ENCODE data around the gene SIRPG. TPM values are rescaled to one million over a fixed set of nuclear protein-coding genes. Genes with fewer than 3 reads are reported as not detected.

Gene SIRPG
- total and polyA plus RNA-seq, 10 of the 15 experiments (the other 5 are each of a cell fraction or from before 2014, with no cell fraction given), result 1.1 to 13.0 (median 4.1) TPM

- TF ChIP-seq JUNB (IDR thresholded peaks at IDR 0.05), result peak; percentile 28; the same call in 1 of the 2 replicates
- no peak for TF ChIP-seq FOXK2 (IDR thresholded peaks at IDR 0.05)
- no peak for TF ChIP-seq NRF1 (conservative IDR thresholded peaks at IDR 0.05; ENCODE audit: low read depth, low read length)
- peak; percentile 84 for TF ChIP-seq EED (IDR thresholded peaks at IDR 0.05; ENCODE audit: low read depth)
- TF ChIP-seq NBN (IDR thresholded peaks at IDR 0.05), result no peak
- TF ChIP-seq SPI1 (IDR thresholded peaks at IDR 0.05; ENCODE audit: borderline replicate concordance, insufficient read depth, low read depth, low read length), result peak; percentile 63
- no peak for TF ChIP-seq KDM1A (IDR thresholded peaks at IDR 0.05; ENCODE audit: borderline replicate concordance)
- no peak for TF ChIP-seq PAX8 (IDR thresholded peaks at IDR 0.05)
- no peak for TF ChIP-seq ZBTB40 (IDR thresholded peaks at IDR 0.05; ENCODE audit: borderline replicate concordance)
- TF ChIP-seq ZSCAN29 (IDR thresholded peaks at IDR 0.05), result no peak
- TF ChIP-seq ZNF384 (IDR thresholded peaks at IDR 0.05; ENCODE audit: borderline replicate concordance, low read depth, low read length), result no peak
- TF ChIP-seq MYC (IDR thresholded peaks at IDR 0.05; ENCODE audit: insufficient read depth, insufficient read length, insufficient replicate concordance, low read length, severe bottlenecking), result no peak
- TF ChIP-seq USF2 (IDR thresholded peaks at IDR 0.05; ENCODE audit: borderline replicate concordance, low read depth, low read length), result no peak
- TF ChIP-seq TCF3 (IDR thresholded peaks at IDR 0.05; ENCODE audit: borderline replicate concordance, insufficient read depth, low read depth, low read length), result no peak
- no peak for TF ChIP-seq TCF12 (IDR thresholded peaks at IDR 0.05; ENCODE audit: low read depth, low read length)
- TF ChIP-seq RBBP5 (conservative IDR thresholded peaks at IDR 0.05), result no peak
- no peak for TF ChIP-seq BRCA1 (IDR thresholded peaks at IDR 0.05; ENCODE audit: low read depth, low read length)
- TF ChIP-seq YY1 (IDR thresholded peaks at IDR 0.05; ENCODE audit: low read depth, low read length), result no peak
- no peak for TF ChIP-seq SKIL (IDR thresholded peaks at IDR 0.05; ENCODE audit: low read depth, poor library complexity, severe bottlenecking)
- TF ChIP-seq IKZF1 (conservative IDR thresholded peaks at IDR 0.05), result peak; percentile 62
- no peak for TF ChIP-seq PAX5 (IDR thresholded peaks at IDR 0.05; ENCODE audit: borderline replicate concordance, low read depth, low read length)
- no peak for TF ChIP-seq SRF (IDR thresholded peaks at IDR 0.05; ENCODE audit: low read depth in 2 of 2, low read length in 2 of 2)
These were observed 30.9 kb downstream of the SIRPG start (continued) for GRCh38 chr20:1626528-1627199.

Measured in GM12878 (cell line).